ENCODE data around the gene UNK. TPM values are rescaled to one million over a fixed set of nuclear protein-coding genes. Genes with fewer than 3 reads are reported as not detected.

UNK gene
- total and polyA plus RNA-seq, 2 of the 13 experiments (the other 11 are each of a cell fraction or from before 2014, with no cell fraction given): 31.6 to 33.0 TPM

DNA sequence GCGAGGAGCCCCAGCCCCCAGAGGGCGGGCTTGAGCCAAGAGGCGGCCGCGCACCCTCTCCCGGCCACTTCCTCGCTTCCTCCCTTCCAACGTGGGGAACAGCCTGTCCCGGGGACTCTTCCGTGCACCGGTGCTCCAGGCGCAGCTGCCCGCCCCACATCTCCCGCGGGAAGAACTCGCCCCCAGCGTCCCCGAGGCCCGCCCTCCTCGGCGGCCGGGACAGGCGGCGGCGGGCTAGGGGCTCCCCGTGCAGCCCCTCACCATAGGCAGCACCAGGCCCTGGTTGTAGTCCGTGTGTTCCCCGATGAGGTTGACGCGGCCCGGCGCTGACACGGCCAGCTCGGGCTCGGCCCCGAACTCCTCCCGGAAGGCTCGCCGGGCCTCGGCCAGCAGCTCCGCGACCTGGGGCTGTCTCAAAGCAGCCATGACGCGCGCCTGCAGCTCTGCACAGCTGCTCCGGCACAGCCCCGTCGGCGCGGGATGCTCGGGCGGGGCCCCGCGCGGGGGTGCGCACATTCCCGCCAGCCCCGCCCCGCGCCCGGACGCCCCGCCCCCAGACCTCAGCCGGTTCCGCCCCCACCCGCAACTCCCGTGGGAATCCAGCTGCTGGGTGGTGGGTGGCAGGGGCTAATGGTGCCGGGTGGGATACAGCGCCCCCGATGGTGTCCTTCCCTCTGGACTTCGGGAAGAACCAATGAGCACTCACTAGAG, 19.7 kb upstream of the UNK start, which contains the start of gene GALK1 (continued):
- TF ChIP-seq, protein P1, sequence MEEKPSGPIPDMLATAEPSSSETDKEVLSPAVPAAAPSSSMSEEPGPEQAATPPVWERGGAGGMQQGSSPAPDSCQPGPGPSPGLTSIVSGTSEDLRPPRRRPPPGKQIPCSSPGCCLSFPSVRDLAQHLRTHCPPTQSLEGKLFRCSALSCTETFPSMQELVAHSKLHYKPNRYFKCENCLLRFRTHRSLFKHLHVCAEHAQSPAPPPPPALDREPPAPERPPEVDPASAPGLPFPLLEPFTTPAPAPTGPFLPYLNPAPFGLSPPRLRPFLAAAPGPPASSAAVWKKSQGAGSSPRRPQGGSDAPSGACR (CRISPR knock-in tag; IDR thresholded peaks at IDR 0.05): peak; percentile 21; the same call in 1 of the 2 replicates
- no peak for TF ChIP-seq SRSF4 (IDR thresholded peaks at IDR 0.05; ENCODE audit: low read depth, low read length, poor library complexity, severe bottlenecking)
- TF ChIP-seq RFXAP (CRISPR knock-in tag; IDR thresholded peaks at IDR 0.05; ENCODE audit: borderline replicate concordance): peak; percentile 31; the same call in 1 of the 2 replicates
- TF ChIP-seq, protein P2, sequence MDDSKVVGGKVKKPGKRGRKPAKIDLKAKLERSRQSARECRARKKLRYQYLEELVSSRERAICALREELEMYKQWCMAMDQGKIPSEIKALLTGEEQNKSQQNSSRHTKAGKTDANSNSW (CRISPR knock-in tag; IDR thresholded peaks at IDR 0.05; ENCODE audit: borderline replicate concordance): no peak
- no peak for TF ChIP-seq TBL1XR1 (IDR thresholded peaks at IDR 0.05; ENCODE audit: borderline replicate concordance, low read length, partially characterized antibody)
- no peak for TF ChIP-seq ZNF34 (CRISPR knock-in tag; IDR thresholded peaks at IDR 0.05; ENCODE audit: borderline replicate concordance)
- no peak for TF ChIP-seq CREM (IDR thresholded peaks at IDR 0.05)
- TF ChIP-seq CREM (CRISPR knock-in tag; IDR thresholded peaks at IDR 0.05): no peak
- no peak for TF ChIP-seq ATAD3A (CRISPR knock-in tag; IDR thresholded peaks at IDR 0.05)
- TF ChIP-seq, protein P3, sequence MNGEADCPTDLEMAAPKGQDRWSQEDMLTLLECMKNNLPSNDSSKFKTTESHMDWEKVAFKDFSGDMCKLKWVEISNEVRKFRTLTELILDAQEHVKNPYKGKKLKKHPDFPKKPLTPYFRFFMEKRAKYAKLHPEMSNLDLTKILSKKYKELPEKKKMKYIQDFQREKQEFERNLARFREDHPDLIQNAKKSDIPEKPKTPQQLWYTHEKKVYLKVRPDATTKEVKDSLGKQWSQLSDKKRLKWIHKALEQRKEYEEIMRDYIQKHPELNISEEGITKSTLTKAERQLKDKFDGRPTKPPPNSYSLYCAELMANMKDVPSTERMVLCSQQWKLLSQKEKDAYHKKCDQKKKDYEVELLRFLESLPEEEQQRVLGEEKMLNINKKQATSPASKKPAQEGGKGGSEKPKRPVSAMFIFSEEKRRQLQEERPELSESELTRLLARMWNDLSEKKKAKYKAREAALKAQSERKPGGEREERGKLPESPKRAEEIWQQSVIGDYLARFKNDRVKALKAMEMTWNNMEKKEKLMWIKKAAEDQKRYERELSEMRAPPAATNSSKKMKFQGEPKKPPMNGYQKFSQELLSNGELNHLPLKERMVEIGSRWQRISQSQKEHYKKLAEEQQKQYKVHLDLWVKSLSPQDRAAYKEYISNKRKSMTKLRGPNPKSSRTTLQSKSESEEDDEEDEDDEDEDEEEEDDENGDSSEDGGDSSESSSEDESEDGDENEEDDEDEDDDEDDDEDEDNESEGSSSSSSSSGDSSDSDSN (CRISPR knock-in tag; IDR thresholded peaks at IDR 0.05): peak; percentile 73
- 0 out of 2 replicates have a peak, but pooled peaks have one; percentile 29 for TF ChIP-seq ZNF607 (CRISPR knock-in tag; IDR thresholded peaks at IDR 0.05; ENCODE audit: borderline replicate concordance)
- no peak for TF ChIP-seq ZNF878 (CRISPR knock-in tag; IDR thresholded peaks at IDR 0.05)
- TF ChIP-seq ZNF468 (CRISPR knock-in tag; IDR thresholded peaks at IDR 0.05): peak; percentile 93; the same call in 1 of the 2 replicates
- no peak for TF ChIP-seq ZNF44 (CRISPR knock-in tag; IDR thresholded peaks at IDR 0.05)
- TF ChIP-seq, protein P4, sequence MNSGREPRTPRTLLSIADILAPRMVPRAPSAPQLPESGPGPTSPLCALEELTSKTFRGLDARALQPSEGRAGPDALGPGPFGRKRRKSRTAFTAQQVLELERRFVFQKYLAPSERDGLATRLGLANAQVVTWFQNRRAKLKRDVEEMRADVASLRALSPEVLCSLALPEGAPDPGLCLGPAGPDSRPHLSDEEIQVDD (CRISPR knock-in tag; IDR thresholded peaks at IDR 0.05; ENCODE audit: borderline replicate concordance): 0 out of 2 replicates have a peak, but pooled peaks have one; percentile 7
- 0 out of 2 replicates have a peak, but pooled peaks have one; percentile 44 for TF ChIP-seq ZNF256 (CRISPR knock-in tag; conservative IDR thresholded peaks at IDR 0.05)
- TF ChIP-seq KDM5A (IDR thresholded peaks at IDR 0.05; ENCODE audit: borderline replicate concordance, low read length): no peak; the same call in 1 of the 2 replicates
- TF ChIP-seq ZNF430 (CRISPR knock-in tag; IDR thresholded peaks at IDR 0.05): no peak; the same call in 1 of the 2 replicates
- TF ChIP-seq SIN3B (IDR thresholded peaks at IDR 0.05; ENCODE audit: low read length): no peak
- no peak for TF ChIP-seq CHD2 (IDR thresholded peaks at IDR 0.05; ENCODE audit: low read depth, low read length)
- TF ChIP-seq YY1 (IDR thresholded peaks at IDR 0.05; ENCODE audit: insufficient read depth, insufficient replicate concordance, low read depth, low read length): peak; percentile 72
- TF ChIP-seq MAFF (IDR thresholded peaks at IDR 0.05; ENCODE audit: low read depth, low read length): no peak
- TF ChIP-seq, protein P5, sequence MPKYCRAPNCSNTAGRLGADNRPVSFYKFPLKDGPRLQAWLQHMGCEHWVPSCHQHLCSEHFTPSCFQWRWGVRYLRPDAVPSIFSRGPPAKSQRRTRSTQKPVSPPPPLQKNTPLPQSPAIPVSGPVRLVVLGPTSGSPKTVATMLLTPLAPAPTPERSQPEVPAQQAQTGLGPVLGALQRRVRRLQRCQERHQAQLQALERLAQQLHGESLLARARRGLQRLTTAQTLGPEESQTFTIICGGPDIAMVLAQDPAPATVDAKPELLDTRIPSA (CRISPR knock-in tag; IDR thresholded peaks at IDR 0.05; ENCODE audit: borderline replicate concordance): no peak; the same call in 1 of the 2 replicates
- no peak for TF ChIP-seq NFATC3 (CRISPR knock-in tag; IDR thresholded peaks at IDR 0.05)
- no peak for TF ChIP-seq ZNF660 (CRISPR knock-in tag; IDR thresholded peaks at IDR 0.05; ENCODE audit: borderline replicate concordance, low read depth)
- TF ChIP-seq ZNF562 (CRISPR knock-in tag; IDR thresholded peaks at IDR 0.05; ENCODE audit: borderline replicate concordance): no peak

Measured in HepG2 (cell line).